WTC11 (cell line): ENCODE results near the gene PPP1R11. TPM values are rescaled to one million over a fixed set of nuclear protein-coding genes. Genes with fewer than 3 reads are reported as not detected.

Experiments
- ATAC-seq: fragments of 200-7000 bp; cut with Tn5 transposase; 2 replicates; pipeline ENCODE4 v1.10.0; 2021; ENCODE audit warnings: mild to moderate bottlenecking, moderate library complexity
- CTCF ChIA-PET: fragments of 300-600 bp; sonication (Branson Sonifier 250); formaldehyde crosslinking; loops from one replicate; lab custom pipeline; 2021; ENCODE audit warnings: antibody characterized with exemption; lab: Charles Lee
- POLR2A ChIA-PET: fragments of 350-600 bp; sonication (Branson Sonifier 250); formaldehyde crosslinking; loops from one replicate; lab custom pipeline; 2021; ENCODE audit warnings: antibody characterized with exemption; lab: Charles Lee
- DNase-seq: peaks from one replicate; pipeline ENCODE4 v3.0.0; 2021; ENCODE audit warnings: low spot score
- H3K27ac Mint-ChIP-seq: 2 replicates; pipeline ENCODE4 v1.8.0; 2021; ENCODE audit warnings: mixed read lengths
- H3K27me3 Mint-ChIP-seq: 2 replicates; pipeline ENCODE4 v1.8.0; 2021; ENCODE audit warnings: low read depth, mild to moderate bottlenecking, moderate library complexity, mixed read lengths
- H3K36me3 Mint-ChIP-seq: 2 replicates; pipeline ENCODE4 v1.8.0; 2021; ENCODE audit warnings: mixed read lengths
- H3K4me1 Mint-ChIP-seq: 2 replicates; pipeline ENCODE4 v1.8.0; 2022; ENCODE audit warnings: mixed read lengths
- H3K4me3 Mint-ChIP-seq: 2 replicates; pipeline ENCODE4 v1.8.0; 2021; ENCODE audit warnings: mild to moderate bottlenecking, moderate library complexity, mixed read lengths
- H3K9me3 Mint-ChIP-seq: 2 replicates; pipeline ENCODE4 v1.8.0; 2021; ENCODE audit warnings: mixed read lengths
- JUN ChIP-seq: sonication (generic); formaldehyde crosslinking; IDR thresholded peaks from 2 replicates; pipeline ENCODE4 v1.8.0; 2023; ENCODE audit warnings: mild to moderate bottlenecking, missing genetic modification reagents
- NFYB ChIP-seq: sonication (generic); formaldehyde crosslinking; conservative IDR thresholded peaks from 2 replicates; pipeline ENCODE4 v1.8.0; 2022; ENCODE audit warnings: low read depth, missing genetic modification reagents
- RORB ChIP-seq: fragments of 250-450 bp; sonication (Bioruptor Pico); IDR thresholded peaks from 2 replicates; pipeline ENCODE4 v1.9.0; 2021; ENCODE audit warnings: mild to moderate bottlenecking
- SMAD4 ChIP-seq: sonication (generic); formaldehyde crosslinking; IDR thresholded peaks from 2 replicates; pipeline ENCODE4 v1.8.0; 2022; ENCODE audit warnings: mild to moderate bottlenecking, missing genetic modification reagents
- ZNF138 ChIP-seq: sonication (generic); formaldehyde crosslinking; conservative IDR thresholded peaks from 2 replicates; pipeline ENCODE4 v1.8.1; 2022; ENCODE audit warnings: mild to moderate bottlenecking, moderate library complexity, missing genetic modification reagents
- ZNF219 ChIP-seq: sonication (generic); formaldehyde crosslinking; IDR thresholded peaks from 2 replicates; pipeline ENCODE4 v1.8.0; 2023; ENCODE audit warnings: missing genetic modification reagents, mild to moderate bottlenecking, borderline replicate concordance
- ZNF232 ChIP-seq: sonication (generic); formaldehyde crosslinking; IDR thresholded peaks from 2 replicates; pipeline ENCODE4 v1.8.0; 2022; ENCODE audit warnings: mild to moderate bottlenecking, missing genetic modification reagents
- total RNA-seq: library from RNA; stranded (reverse); gene quantifications from 3 replicates; pipeline ENCODE4 v1.2.3, GENCODE V29; 2021
- TF ChIP-seq, protein P1 (sequence below): sonication (generic); formaldehyde crosslinking; IDR thresholded peaks from 2 replicates; pipeline ENCODE4 v1.8.0; 2023; ENCODE audit warnings: mild to moderate bottlenecking, missing genetic modification reagents
- TF ChIP-seq, protein P2 (sequence below): sonication (generic); formaldehyde crosslinking; IDR thresholded peaks from 2 replicates; pipeline ENCODE4 v1.8.0; 2022; ENCODE audit warnings: mild to moderate bottlenecking, missing genetic modification reagents
- TF ChIP-seq, protein P3 (sequence below): sonication (generic); formaldehyde crosslinking; IDR thresholded peaks from 2 replicates; pipeline ENCODE4 v1.8.1; 2023; ENCODE audit warnings: mild to moderate bottlenecking, missing genetic modification reagents, moderate library complexity
- TF ChIP-seq, protein P4 (sequence below): sonication (generic); formaldehyde crosslinking; IDR thresholded peaks from 2 replicates; pipeline ENCODE4 v1.8.1; 2022; ENCODE audit warnings: low read depth, mild to moderate bottlenecking, moderate library complexity, missing genetic modification reagents, borderline replicate concordance
- TF ChIP-seq, protein P5 (sequence below): sonication (generic); formaldehyde crosslinking; IDR thresholded peaks from 2 replicates; pipeline ENCODE4 v1.8.1; 2023; ENCODE audit warnings: mild to moderate bottlenecking, missing genetic modification reagents, borderline replicate concordance
- TF ChIP-seq, protein P6 (sequence below): sonication (generic); formaldehyde crosslinking; IDR thresholded peaks from 2 replicates; pipeline ENCODE4 v1.8.0; 2023; ENCODE audit warnings: missing genetic modification reagents
- TF ChIP-seq, protein P7 (sequence below): sonication (generic); formaldehyde crosslinking; IDR thresholded peaks from 2 replicates; pipeline ENCODE4 v1.8.1; 2023; ENCODE audit warnings: mild to moderate bottlenecking, missing genetic modification reagents

Gene PPP1R11
- total RNA-seq, 1 experiment from 2014 or later: 25.0 TPM

DNA sequence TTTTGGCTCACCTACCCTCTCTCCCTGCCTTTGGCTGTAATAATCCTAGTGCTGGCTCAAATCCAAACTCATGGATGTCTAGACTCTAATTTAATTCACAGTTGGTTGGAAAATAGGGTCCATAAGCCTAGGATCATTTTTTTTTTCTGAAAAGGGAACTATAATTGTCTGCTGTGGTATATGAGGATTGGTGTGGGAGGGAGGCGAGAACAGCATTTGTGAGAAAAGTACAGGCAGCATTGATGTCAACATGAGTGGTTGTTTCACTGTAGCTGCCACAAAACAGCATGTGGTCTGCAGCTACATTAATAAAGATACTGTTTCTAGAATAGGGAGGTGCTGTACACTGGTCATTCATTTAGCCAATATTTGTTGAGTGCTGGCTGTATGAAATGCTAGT lies 24.5 kb upstream of the PPP1R11 start (continued):
- TF ChIP-seq, protein P1, sequence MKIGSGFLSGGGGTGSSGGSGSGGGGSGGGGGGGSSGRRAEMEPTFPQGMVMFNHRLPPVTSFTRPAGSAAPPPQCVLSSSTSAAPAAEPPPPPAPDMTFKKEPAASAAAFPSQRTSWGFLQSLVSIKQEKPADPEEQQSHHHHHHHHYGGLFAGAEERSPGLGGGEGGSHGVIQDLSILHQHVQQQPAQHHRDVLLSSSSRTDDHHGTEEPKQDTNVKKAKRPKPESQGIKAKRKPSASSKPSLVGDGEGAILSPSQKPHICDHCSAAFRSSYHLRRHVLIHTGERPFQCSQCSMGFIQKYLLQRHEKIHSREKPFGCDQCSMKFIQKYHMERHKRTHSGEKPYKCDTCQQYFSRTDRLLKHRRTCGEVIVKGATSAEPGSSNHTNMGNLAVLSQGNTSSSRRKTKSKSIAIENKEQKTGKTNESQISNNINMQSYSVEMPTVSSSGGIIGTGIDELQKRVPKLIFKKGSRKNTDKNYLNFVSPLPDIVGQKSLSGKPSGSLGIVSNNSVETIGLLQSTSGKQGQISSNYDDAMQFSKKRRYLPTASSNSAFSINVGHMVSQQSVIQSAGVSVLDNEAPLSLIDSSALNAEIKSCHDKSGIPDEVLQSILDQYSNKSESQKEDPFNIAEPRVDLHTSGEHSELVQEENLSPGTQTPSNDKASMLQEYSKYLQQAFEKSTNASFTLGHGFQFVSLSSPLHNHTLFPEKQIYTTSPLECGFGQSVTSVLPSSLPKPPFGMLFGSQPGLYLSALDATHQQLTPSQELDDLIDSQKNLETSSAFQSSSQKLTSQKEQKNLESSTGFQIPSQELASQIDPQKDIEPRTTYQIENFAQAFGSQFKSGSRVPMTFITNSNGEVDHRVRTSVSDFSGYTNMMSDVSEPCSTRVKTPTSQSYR (CRISPR knock-in tag): no peak
- TF ChIP-seq, protein P2, sequence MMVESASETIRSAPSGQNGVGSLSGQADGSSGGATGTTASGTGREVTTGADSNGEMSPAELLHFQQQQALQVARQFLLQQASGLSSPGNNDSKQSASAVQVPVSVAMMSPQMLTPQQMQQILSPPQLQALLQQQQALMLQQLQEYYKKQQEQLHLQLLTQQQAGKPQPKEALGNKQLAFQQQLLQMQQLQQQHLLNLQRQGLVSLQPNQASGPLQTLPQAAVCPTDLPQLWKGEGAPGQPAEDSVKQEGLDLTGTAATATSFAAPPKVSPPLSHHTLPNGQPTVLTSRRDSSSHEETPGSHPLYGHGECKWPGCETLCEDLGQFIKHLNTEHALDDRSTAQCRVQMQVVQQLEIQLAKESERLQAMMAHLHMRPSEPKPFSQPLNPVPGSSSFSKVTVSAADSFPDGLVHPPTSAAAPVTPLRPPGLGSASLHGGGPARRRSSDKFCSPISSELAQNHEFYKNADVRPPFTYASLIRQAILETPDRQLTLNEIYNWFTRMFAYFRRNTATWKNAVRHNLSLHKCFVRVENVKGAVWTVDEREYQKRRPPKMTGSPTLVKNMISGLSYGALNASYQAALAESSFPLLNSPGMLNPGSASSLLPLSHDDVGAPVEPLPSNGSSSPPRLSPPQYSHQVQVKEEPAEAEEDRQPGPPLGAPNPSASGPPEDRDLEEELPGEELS: no peak
- TF ChIP-seq, protein P3, sequence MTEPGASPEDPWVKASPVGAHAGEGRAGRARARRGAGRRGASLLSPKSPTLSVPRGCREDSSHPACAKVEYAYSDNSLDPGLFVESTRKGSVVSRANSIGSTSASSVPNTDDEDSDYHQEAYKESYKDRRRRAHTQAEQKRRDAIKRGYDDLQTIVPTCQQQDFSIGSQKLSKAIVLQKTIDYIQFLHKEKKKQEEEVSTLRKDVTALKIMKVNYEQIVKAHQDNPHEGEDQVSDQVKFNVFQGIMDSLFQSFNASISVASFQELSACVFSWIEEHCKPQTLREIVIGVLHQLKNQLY (CRISPR knock-in tag): no peak
- TF ChIP-seq, protein P4, sequence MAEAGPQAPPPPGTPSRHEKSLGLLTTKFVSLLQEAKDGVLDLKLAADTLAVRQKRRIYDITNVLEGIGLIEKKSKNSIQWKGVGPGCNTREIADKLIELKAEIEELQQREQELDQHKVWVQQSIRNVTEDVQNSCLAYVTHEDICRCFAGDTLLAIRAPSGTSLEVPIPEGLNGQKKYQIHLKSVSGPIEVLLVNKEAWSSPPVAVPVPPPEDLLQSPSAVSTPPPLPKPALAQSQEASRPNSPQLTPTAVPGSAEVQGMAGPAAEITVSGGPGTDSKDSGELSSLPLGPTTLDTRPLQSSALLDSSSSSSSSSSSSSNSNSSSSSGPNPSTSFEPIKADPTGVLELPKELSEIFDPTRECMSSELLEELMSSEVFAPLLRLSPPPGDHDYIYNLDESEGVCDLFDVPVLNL (CRISPR knock-in tag): no peak

DNA sequence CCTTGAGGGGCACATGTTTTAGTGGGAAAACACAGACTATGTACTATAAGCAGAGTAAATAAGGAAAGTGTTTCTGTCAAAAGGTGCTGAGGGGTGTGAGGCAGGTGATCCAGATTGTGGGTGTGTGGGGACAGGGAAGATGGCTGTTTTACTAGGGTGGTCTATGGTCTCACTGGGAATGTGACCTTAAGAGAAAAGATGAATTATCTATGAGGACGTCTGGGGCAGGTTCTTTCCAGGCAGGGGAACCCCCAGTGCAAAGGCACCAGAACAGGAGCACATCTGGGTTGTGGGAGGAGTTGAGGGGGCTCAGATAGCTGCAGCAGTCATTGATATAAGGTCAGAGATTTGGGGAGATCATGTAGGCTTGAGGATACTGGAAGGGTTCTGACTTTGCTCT lies 24.1 kb upstream of the PPP1R11 start:
- Mint-ChIP-seq H3K27me3 (no peaks in the 10 kb centered on the region), H3K4me1 (no peaks in the 10 kb centered on the region), H3K9me3 (no peaks in the 10 kb centered on the region), H3K36me3 (no peaks in the 10 kb centered on the region), H3K4me3 (no peak overlapping the region), H3K27ac (no peak overlapping the region; the same call in 1 of the 2 replicates)
- CTCF ChIA-PET: interaction anchor here (1.0 to 1.5 kb wide), 3 partner anchors 60 to 389 kb away, joined by 3 read pairs; no protein-coding TSS in a partner anchor
- DNase-seq: no peak
- TF ChIP-seq SMAD4 (CRISPR knock-in tag) (no peak), ZNF138 (CRISPR knock-in tag) (no peak), ZNF232 (CRISPR knock-in tag) (no peak), NFYB (CRISPR knock-in tag) (no peak), JUN (CRISPR knock-in tag) (no peak), ZNF219 (no peak), RORB (CRISPR knock-in tag) (no peak)
- TF ChIP-seq, protein P5, sequence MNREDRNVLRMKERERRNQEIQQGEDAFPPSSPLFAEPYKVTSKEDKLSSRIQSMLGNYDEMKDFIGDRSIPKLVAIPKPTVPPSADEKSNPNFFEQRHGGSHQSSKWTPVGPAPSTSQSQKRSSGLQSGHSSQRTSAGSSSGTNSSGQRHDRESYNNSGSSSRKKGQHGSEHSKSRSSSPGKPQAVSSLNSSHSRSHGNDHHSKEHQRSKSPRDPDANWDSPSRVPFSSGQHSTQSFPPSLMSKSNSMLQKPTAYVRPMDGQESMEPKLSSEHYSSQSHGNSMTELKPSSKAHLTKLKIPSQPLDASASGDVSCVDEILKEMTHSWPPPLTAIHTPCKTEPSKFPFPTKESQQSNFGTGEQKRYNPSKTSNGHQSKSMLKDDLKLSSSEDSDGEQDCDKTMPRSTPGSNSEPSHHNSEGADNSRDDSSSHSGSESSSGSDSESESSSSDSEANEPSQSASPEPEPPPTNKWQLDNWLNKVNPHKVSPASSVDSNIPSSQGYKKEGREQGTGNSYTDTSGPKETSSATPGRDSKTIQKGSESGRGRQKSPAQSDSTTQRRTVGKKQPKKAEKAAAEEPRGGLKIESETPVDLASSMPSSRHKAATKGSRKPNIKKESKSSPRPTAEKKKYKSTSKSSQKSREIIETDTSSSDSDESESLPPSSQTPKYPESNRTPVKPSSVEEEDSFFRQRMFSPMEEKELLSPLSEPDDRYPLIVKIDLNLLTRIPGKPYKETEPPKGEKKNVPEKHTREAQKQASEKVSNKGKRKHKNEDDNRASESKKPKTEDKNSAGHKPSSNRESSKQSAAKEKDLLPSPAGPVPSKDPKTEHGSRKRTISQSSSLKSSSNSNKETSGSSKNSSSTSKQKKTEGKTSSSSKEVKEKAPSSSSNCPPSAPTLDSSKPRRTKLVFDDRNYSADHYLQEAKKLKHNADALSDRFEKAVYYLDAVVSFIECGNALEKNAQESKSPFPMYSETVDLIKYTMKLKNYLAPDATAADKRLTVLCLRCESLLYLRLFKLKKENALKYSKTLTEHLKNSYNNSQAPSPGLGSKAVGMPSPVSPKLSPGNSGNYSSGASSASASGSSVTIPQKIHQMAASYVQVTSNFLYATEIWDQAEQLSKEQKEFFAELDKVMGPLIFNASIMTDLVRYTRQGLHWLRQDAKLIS (CRISPR knock-in tag): no peak
- TF ChIP-seq, protein P6, sequence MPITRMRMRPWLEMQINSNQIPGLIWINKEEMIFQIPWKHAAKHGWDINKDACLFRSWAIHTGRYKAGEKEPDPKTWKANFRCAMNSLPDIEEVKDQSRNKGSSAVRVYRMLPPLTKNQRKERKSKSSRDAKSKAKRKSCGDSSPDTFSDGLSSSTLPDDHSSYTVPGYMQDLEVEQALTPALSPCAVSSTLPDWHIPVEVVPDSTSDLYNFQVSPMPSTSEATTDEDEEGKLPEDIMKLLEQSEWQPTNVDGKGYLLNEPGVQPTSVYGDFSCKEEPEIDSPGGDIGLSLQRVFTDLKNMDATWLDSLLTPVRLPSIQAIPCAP (CRISPR knock-in tag): no peak
- TF ChIP-seq, protein P7, sequence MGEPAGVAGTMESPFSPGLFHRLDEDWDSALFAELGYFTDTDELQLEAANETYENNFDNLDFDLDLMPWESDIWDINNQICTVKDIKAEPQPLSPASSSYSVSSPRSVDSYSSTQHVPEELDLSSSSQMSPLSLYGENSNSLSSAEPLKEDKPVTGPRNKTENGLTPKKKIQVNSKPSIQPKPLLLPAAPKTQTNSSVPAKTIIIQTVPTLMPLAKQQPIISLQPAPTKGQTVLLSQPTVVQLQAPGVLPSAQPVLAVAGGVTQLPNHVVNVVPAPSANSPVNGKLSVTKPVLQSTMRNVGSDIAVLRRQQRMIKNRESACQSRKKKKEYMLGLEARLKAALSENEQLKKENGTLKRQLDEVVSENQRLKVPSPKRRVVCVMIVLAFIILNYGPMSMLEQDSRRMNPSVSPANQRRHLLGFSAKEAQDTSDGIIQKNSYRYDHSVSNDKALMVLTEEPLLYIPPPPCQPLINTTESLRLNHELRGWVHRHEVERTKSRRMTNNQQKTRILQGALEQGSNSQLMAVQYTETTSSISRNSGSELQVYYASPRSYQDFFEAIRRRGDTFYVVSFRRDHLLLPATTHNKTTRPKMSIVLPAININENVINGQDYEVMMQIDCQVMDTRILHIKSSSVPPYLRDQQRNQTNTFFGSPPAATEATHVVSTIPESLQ (CRISPR knock-in tag): no peak
- POLR2A ChIA-PET: no interaction called here
- ATAC-seq: no peak
